ENCODE data around the gene DOK5.
"Not testable (repeated sequence)": the region's sequence is repeated elsewhere in the genome, so short reads cannot be mapped to it uniquely, and the experiment has no call there.

Gene DOK5

DNA sequence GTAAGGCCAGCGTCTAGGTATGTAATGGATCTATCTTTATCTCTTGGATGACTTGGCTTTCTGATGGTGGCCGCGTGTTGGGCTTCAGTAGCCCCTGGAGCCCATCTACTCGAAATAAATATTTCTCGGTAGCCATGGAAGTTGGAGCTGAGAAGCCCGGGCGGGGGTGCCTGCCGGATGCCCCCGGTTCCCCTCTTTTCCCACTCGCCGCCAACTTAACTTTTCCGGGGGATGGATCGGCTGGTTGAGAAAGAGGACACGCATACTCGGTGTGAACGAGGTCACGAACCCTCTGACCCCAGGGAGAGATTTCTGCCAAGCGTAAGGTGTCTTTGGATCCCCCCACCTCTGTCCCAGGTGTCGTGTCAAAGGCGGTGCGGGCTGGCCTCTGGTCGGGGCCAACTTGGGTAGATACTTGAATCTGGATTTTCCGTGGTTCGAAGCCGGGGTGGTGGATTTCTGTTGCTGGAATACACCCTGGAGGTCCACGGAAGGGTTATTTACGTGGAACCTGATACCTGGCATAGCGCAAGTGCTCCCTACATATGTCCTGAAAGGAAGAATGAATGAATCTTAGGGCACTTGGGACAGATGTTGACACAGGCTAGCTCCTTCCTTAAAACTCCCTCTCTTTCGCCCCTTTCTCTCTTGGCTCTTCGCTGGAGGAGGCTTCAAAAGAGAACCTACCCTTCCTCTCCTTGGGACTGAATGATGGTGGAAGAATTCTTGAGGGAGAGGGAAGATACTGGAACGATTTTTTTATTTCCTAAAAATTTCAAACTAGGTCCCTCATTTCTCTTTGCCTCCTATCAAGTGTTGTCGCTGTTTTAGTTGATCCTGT lies 996 bp downstream of the DOK5 start:
- DNase-seq (ENCODE audit: low read depth), result no peak
- TF ChIP-seq, protein P1, sequence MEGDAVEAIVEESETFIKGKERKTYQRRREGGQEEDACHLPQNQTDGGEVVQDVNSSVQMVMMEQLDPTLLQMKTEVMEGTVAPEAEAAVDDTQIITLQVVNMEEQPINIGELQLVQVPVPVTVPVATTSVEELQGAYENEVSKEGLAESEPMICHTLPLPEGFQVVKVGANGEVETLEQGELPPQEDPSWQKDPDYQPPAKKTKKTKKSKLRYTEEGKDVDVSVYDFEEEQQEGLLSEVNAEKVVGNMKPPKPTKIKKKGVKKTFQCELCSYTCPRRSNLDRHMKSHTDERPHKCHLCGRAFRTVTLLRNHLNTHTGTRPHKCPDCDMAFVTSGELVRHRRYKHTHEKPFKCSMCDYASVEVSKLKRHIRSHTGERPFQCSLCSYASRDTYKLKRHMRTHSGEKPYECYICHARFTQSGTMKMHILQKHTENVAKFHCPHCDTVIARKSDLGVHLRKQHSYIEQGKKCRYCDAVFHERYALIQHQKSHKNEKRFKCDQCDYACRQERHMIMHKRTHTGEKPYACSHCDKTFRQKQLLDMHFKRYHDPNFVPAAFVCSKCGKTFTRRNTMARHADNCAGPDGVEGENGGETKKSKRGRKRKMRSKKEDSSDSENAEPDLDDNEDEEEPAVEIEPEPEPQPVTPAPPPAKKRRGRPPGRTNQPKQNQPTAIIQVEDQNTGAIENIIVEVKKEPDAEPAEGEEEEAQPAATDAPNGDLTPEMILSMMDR (IDR thresholded peaks at IDR 0.05; ENCODE audit: insufficient read depth, low read depth, low read length, missing control alignments), result no peak
- no peak overlapping the region for H3K4me3 ChIP-seq (ENCODE audit: low read length)

DNA sequence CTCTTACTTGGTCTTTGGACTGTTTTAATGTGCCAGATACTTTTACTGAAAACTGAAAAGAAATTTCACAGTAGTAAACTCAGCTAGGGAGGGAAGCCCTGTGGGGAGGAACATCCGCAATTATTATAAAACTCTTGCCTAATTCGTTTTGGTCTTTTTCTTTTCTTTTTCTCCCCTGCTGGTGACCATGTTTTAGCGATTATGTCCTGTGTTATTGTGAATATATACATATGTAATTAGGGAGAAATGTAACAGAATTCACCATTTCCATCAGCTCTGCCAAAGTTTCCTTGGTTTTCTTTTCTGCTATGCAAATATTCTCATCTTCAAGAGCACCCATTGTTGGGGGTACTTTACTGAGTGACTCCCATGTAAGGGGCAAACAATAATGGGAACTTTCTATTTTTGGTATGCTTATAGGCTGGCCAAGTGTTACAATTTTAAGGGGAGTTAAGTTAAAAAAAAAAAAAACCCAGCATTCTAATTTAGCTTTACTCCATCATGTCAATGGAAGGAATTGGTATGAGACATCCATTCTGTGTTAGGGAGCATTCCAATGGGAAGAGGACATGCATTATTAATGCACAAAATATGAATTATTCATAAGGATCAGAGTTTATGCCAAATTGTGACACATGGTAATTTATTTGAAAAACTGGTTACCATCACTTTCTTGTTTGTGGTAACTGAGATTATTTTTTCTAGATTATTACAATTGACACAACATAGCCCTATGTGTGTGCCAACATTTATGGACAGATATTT lies 2.0 kb downstream of the DOK5 start:
- TF ChIP-seq, protein P1 (IDR thresholded peaks at IDR 0.05; ENCODE audit: insufficient read depth, low read depth, low read length, missing control alignments), result no peak
- H3K4me3 ChIP-seq (ENCODE audit: low read length), result no peak overlapping the region
- DNase-seq (ENCODE audit: low read depth), result no peak

DNA sequence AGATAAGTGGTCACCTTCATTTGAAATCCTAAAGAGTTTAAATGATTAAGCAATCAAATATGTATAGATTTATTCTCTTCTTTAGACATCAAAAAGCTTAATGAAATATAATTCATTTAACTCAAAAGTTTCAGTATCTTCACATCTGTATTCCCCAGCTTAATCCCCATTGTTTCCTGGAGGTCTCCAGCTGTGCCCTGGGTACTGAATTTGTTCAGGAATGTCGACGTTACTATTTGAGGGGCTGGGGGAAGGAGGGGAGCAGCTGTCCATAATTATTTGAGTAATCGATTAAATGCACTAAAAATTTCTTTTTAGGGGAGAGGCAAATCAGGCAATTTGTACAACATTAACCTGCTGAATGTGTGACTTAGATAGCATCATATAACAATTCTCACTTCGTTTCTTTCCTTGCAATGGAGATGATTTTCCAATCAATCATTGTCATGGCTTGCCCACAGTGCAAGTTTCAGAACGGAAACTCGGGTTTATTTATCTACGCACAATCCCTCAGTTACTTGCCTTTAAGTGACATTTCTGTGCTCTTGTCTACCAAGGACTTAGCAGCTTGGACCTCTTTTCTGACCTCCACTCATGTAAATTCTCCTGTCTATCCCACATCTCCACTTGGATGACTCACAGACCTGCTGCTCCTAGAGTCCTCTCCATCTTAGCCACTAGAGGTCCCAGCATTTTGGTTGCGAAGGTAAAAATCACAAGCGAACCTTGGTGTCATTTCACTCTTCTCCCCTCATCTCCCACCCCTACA lies 3.9 kb downstream of the DOK5 start:
- H3K4me3 ChIP-seq (ENCODE audit: low read length), result no peak overlapping the region
- TF ChIP-seq, protein P1 (IDR thresholded peaks at IDR 0.05; ENCODE audit: insufficient read depth, low read depth, low read length, missing control alignments), result peak; percentile 19
- DNase-seq (ENCODE audit: low read depth), result no peak

DNA sequence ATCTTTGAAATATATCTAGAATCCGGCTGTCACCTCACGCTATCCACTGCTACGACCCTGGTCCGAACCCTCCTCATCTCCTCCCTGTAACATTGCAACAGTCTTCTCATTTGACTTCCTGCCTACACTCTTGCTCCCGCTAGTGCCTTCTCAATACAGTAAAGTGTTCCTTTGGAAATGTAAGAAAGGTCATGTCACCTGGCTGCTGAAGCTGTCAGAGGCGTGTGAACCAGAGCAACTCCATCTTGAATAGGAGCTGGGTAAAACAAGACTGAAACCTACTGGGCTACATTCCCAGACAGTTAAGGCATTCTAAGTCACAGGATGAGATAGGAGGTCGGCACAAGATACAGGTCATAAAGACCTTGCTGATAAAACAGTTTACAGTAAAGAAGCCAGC lies 4.5 kb downstream of the DOK5 start:
- H3K4me3 ChIP-seq (ENCODE audit: low read length); DNase-seq (ENCODE audit: low read depth): not testable (repeated sequence)

DNA sequence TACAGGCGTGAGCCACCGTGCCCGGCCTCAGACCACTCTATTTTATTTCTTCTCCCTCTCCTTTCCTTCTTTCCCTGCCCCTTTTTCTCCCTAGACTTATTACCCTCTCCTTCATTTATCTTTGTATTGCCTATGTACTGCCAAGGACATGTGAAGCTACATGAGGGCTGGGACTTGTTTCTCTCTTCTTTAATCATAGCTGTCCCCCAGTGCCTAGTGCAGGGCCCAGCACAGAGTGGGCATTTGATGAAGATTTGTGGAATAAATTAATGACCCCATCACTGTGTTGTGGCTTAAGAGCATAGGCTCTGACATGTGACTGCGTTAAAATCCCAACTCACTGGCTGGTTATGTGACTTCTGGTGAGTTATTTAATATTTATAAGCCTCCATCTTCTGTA lies 6.0 kb downstream of the DOK5 start:
- TF ChIP-seq, protein P1 (IDR thresholded peaks at IDR 0.05; ENCODE audit: insufficient read depth, low read depth, low read length, missing control alignments), result no peak
- H3K4me3 ChIP-seq (ENCODE audit: low read length), result no peak overlapping the region
- no peak for DNase-seq (ENCODE audit: low read depth)

DNA sequence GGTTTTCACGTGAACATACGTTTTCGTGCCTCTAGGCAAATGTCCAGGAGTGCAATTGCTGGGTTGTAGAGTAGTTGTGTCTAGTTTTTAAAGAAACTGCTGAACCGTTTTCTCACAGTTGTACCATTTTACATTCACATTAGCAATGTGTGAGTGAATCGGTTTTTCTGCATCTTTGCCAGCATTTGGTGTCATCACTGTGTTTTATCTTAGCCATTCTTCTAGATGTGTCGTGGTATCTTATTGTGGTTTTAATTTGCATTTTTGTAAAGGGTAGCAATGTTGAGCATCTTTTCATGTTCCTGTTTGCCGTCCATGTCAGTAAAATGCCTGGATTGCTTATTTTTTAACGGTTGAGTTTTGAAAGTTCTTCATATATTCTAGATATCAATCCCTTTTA lies 10.2 kb downstream of the DOK5 start:
- DNase-seq (ENCODE audit: low read depth), result no peak
- H3K4me3 ChIP-seq (ENCODE audit: low read length), result no peak overlapping the region
- TF ChIP-seq, protein P1 (IDR thresholded peaks at IDR 0.05; ENCODE audit: insufficient read depth, low read depth, low read length, missing control alignments), result no peak

DNA sequence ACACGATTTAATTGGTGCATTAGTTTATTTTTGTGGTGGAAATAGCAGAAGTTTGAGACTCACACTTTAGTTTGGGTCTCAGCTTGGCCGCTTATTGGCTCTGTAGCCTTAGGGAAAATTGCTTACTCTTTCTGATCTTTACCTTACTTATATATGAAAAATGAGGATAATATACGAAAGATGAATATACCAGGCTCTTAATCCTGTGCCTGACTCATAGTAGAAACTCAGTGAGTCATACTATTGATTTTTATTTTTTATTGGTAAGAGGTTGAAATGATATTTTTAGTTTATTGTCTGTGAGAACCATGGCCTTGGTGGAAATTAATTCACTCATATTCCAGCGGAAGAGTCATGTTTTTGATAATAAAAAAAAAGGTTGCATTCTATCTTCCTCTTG lies 11.2 kb downstream of the DOK5 start:
- DNase-seq (ENCODE audit: low read depth), result no peak
- TF ChIP-seq, protein P1 (IDR thresholded peaks at IDR 0.05; ENCODE audit: insufficient read depth, low read depth, low read length, missing control alignments), result no peak
- no peak overlapping the region for H3K4me3 ChIP-seq (ENCODE audit: low read length)

Data from epithelial cell of esophagus (primary cell).